Left renal cortex interstitium (tissue), 4 donors: ENCODE data around the gene BCAT1. TPM values are rescaled to one million over a fixed set of nuclear protein-coding genes. Genes with fewer than 3 reads are reported as not detected.
"Not testable (repeated sequence)": the region's sequence is repeated elsewhere in the genome, so short reads cannot be mapped to it uniquely, and the experiment has no call there.

Source experiments
- DNase-seq, 4 donors: peaks; one replicate each; pipeline ENCODE4 v3.0.0-alpha.2; 2013; ENCODE audit warnings: low read depth in 4 of 4, low spot score in 2 of 4, missing footprints in 1 of 4
- polyA plus RNA-seq, 4 donors: library from polyadenylated mRNA; unstranded; fragments of 120-200 nt; gene quantifications; one replicate each; pipeline ENCODE4 v1.2.1, GENCODE V29; 2013; ENCODE audit not compliant: insufficient read length in 4 of 4

BCAT1 gene
- polyA plus RNA-seq, 4 donors = 45.1 to 47.8 (median 46.8) TPM

DNA sequence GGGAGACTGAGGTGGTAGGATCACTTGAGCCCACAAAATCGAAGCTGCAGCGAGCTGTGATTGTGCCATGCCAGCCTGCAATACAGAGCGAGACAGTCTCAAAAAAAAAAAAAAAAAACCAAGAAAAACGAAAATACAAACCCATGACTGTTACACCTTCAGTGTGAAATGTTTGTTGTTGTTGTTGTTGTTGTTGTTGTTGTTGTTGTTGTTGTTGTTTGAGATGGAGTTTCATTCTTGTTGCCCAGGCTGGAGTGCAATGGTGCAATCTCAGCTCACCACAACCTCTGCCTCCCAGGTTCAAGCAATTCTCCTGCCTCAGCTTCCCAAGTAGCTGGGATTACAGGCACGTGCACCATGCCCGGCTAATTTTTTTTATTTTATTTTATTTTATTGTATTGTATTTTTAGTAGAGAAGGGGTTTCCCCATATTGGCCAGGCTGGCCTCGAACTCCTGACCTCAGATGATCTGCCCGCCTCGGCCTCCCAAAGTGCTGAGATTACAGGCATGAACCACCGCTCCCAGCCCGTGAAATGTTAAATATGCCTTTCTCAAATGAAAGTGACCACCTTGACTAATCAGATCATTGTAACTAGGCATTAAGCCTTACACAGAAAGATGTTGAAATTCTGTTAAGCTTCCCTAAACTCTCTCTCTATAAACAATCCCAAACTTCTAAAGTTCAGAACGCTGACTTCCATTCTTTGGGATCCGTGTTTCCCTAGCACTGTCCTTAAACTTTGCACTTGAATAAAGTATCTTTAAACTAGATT is 20.2 kb downstream of the BCAT1 start:
- DNase-seq = not testable (repeated sequence)

DNA sequence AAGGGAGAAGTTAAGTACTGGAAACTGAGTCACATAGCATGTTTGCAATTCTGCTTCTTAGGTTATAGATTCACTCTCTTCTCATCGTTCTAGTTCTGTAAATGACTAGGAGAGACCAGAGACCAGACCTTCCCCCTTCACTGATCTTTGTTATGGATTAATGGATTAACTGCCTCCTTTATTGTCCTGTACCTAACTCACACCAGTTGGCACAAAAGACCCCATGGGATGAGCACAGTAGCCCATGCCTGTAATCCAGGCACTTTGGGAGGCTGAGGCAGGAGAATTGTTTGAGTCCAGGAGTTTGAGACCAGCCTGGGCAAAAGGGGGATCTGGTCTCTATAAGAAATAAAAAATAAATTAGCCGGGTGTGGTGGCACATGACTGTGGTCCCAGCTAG is 20.8 kb downstream of the BCAT1 start:
- DNase-seq = no peak

GRCh38 chr12:24926080-24926479 is 22.8 kb downstream of the BCAT1 start:
- not testable (repeated sequence) for DNase-seq

GRCh38 chr12:24922090-24922489 is 26.8 kb downstream of the BCAT1 start:
- no peak for DNase-seq

- no peak for DNase-seq
These were observed 27.5 kb downstream of the BCAT1 start for GRCh38 chr12:24921251-24922038.

DNA sequence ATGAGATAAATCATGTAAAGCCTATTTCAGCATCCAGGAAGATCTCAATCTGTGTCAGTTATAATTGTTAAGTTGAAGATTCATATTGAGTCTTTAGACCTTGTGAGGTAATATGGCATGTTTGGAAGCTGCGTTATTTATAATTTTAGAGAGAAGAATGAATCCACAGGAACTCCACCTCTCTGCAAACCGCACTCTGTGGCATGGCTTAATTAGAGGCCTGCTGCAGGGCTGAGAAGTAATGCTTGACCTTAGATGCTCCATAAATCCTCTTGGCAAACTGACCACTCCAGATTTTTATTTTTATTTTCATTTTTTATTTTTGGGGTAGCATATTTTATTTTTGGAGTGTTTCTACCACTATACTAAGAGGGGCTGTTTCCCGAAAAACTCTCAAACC is 28.8 kb downstream of the BCAT1 start:
- DNase-seq = no peak

- DNase-seq = no peak
These were observed 29.4 kb downstream of the BCAT1 start for GRCh38 chr12:24919346-24920001.

DNA sequence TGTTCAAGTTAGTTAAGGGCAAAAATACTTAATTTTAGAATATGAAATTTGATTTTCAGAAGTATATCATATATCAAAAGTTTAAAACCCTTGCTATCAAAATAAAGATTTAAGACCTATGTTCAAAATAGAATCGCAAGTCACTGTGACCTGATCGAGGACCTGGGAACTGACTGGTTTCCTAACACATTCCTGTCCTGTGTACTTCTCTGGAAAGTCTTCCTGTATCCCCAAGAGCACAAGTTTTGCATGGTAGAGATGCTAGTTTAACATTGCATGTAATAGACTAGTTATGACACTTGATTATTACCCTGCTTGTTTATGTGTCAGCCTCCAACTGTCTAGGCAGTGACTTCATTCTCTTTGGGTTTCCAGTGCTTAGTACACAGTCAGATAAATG is 30.3 kb downstream of the BCAT1 start:
- no peak for DNase-seq

GRCh38 chr12:24915501-24915900 is 33.4 kb downstream of the BCAT1 start:
- DNase-seq = no peak

- DNase-seq = no peak
These were observed 34.9 kb downstream of the BCAT1 start for GRCh38 chr12:24913953-24914352.

DNA sequence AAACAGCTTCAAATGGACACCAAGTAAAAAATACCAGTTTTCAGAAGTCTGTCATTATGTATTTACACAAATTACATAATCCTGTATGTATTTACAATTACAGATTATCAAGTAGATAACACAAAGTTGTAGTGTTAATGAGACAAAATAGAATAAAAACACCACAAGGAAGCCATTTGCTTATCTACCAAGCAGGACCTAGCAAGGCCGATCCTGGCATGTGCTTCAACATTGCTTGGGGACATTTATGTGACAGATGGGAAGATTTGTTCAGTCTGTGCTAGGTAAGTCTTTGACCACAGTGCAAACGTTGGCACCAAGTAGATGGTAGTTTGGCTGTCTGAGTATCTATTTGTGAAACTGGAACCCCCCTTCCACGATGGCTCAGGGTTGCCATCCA is 35.8 kb downstream of the BCAT1 start:
- no peak for DNase-seq

- no peak for DNase-seq
These were observed 37.6 kb downstream of the BCAT1 start for GRCh38 chr12:24911271-24911791.

GRCh38 chr12:24910192-24910591 is 38.7 kb downstream of the BCAT1 start:
- not testable (repeated sequence) for DNase-seq

DNA sequence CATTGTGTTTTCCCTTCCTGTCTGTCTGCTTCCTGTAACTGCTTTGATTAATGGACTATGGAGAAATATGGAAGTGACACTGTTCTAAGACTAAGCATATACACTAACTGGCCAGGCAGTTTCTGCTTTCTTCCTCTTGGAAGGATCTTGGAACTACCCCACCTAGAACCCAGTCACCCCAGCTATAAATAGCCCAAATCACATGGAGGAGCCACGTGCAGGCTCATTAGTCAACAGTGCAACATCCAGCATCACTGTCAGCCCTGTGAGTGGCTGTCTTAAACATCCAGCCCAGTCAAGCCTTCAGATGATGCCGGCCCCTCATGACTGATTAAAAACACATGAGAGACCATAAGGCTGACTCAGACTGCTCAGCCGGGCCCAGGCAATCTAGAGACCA is 39.2 kb downstream of the BCAT1 start:
- no peak for DNase-seq

DNA sequence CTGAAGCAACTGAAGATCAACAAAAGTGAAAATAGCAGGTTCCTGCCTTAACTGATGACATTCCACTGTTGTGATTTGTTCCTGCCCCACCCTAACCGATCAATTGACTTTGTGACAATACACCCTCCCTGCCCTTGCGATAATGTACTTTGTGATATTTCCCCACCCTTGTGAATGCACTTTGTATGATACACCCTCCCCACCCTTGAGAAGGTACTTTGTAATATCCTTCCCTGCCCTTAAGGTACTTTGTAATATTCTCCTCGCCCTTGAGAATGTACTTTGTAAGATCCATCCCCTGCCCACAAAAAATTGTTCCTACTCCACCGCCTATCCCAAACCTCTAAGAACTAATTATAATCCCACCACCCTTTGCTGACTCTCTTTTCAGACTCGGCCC is 41.4 kb downstream of the BCAT1 start:
- DNase-seq = no peak

GRCh38 chr12:24906141-24906540 is 42.8 kb downstream of the BCAT1 start:
- no peak for DNase-seq

GRCh38 chr12:24905431-24905830 is 43.5 kb downstream of the BCAT1 start:
- DNase-seq = no peak

- DNase-seq = no peak
These were observed 44.0 kb downstream of the BCAT1 start for GRCh38 chr12:24904871-24905270.

DNA sequence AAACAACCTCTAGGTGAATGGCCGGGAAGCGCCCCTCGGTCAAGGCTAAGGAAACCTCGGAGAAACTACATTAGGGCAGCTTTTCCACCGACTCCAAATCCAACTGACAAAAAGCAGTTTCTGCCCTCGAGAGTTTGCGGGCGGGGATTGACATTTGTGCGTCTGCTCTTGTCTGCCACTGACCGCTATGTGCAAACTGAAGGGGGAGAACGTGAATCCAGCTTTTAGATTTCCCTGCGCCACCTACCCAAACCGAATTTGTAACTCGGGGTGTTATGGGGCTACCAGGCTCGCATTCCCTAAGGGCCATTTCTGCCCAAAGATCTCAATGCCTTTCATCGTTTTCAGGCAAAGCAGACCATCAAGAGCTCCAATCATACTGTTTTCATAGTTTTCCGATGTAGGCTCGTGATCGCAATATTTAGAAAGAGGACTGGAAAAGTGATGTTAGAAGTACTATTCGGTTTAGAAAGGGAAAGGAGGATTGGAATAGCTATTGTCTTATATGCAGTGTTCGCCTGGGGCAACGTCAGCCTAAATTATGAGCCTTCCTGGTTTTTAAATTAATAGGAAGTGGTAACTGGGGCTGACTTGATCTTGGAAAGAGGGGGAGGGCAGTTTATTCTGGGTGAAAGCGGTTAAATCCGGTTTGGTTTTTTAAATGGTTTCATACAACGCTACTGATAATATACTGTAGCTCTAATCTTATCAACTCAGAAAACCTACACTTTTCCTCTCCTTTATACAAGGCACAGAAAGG is 45.4 kb downstream of the BCAT1 start:
- no peak for DNase-seq

DNA sequence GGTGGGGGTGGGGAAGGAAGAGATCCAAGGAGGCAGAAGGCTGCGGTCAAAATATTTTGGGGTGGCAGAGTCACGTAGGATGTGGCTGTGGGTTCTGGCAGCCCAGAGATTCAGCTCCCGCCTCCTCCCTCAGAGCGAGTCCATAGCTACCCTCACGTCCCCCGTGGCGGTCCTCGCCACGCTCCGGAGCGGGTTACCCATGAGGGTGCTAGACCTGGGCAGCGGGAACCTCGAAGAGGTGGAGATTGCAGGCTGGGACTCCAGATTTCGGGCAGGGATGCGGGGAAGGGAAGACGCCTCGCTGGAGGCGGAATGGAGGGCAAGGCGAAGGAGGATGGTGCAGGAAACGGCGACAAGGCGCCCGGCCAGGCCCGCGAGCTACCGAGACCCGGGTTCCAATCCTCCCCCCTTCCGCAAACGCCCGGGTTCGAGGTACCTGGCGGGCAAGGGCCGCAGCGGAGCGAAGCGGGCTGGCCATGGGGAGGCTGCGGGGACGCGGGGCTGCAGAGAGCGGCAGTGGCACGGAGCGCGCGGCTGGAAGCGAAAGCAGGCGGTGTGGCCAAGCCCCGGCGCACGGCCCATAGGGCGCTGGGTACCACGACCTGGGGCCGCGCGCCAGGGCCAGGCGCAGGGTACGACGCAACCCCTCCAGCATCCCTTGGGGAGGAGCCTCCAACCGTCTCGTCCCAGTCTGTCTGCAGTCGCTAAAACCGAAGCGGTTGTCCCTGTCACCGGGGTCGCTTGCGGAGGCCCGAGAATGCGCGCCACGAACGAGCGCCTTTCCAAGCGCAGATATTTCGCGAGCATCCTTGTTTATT is 46.2 kb downstream of the BCAT1 start:
- no peak for DNase-seq
